Measurements from ENCODE around the gene LDHD. TPM values are rescaled to one million over a fixed set of nuclear protein-coding genes. Genes with fewer than 3 reads are reported as not detected.
"Not testable (repeated sequence)": the region's sequence is repeated elsewhere in the genome, so short reads cannot be mapped to it uniquely, and the experiment has no call there.

The LDHD gene
- polyA plus RNA-seq, 1 donor (not counting 4 experiments of a cell fraction or from before 2014, with no cell fraction given): 0.34 TPM

DNA sequence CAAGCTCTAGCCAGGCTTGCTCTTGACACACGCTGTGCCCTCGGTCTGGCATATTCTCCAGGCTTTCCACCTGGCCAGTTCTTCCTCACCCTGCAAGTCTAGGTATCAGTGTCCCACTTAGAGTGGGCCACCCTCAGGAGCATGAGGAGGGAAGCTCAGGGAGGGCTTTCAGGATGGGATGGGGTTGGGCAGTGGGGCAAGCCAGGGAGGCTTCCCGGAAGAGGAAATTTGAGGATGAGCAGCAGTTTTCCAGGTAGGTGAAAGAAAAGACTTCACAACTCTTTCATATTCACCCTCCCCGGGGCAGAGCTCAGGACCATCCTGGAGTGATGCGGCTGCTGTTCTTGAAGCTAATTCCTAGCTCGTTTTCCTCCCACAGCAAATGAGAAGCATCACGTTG lies 14.5 kb upstream of the LDHD start:
- Histone ChIP-seq H3K9me3 (ENCODE audit: control insufficient read depth, low read depth, low read length) (no peaks in the 10 kb centered on the region), H3K4me3 (ENCODE audit: control insufficient read depth in 2 of 3, extremely low read depth in 1 of 3, insufficient read depth in 2 of 3, low read depth in 1 of 3, low read length in 3 of 3) (no peak overlapping the region), H3K9me1 (ENCODE audit: control insufficient read depth, extremely low read depth, insufficient read depth, low read length) (no peaks in the 10 kb centered on the region), H4K20me1 (ENCODE audit: control insufficient read depth, extremely low read depth, insufficient read depth, low read length) (no peaks in the 10 kb centered on the region), H2AFZ (ENCODE audit: control insufficient read depth, low read length) (no peak overlapping the region), H3K27me3 (ENCODE audit: control insufficient read depth, extremely low read depth, insufficient read depth, low read length) (no peaks in the 10 kb centered on the region), H3K9ac (ENCODE audit: control insufficient read depth, extremely low read depth, insufficient read depth, low read length) (no peak overlapping the region), H3K4me2 (ENCODE audit: control insufficient read depth, extremely low read depth, insufficient read depth, low read depth, low read length) (no peak overlapping the region), H3K36me3 (ENCODE audit: control insufficient read depth in 2 of 2, extremely low read depth in 1 of 2, insufficient read depth in 2 of 2, low read length in 2 of 2) (no peaks in the 10 kb centered on the region), H3K4me1 (ENCODE audit: control insufficient read depth, extremely low read depth, insufficient read depth, low read length) (no peaks in the 10 kb centered on the region), H3K79me2 (ENCODE audit: control insufficient read depth, insufficient read depth, low read length) (no peaks in the 10 kb centered on the region), H3K27ac (ENCODE audit: control insufficient read depth, insufficient read depth, low read length) (no peak overlapping the region)
- dilution Hi-C loops (cut with MboI; ENCODE audit: extremely low pct_ligation_motif_present, low sequenced_read_pairs): no loop called here
- FAIRE-seq (no peak), DNase-seq (ENCODE audit: low read depth, low spot score) (no peak)
- TF ChIP-seq, protein P1, sequence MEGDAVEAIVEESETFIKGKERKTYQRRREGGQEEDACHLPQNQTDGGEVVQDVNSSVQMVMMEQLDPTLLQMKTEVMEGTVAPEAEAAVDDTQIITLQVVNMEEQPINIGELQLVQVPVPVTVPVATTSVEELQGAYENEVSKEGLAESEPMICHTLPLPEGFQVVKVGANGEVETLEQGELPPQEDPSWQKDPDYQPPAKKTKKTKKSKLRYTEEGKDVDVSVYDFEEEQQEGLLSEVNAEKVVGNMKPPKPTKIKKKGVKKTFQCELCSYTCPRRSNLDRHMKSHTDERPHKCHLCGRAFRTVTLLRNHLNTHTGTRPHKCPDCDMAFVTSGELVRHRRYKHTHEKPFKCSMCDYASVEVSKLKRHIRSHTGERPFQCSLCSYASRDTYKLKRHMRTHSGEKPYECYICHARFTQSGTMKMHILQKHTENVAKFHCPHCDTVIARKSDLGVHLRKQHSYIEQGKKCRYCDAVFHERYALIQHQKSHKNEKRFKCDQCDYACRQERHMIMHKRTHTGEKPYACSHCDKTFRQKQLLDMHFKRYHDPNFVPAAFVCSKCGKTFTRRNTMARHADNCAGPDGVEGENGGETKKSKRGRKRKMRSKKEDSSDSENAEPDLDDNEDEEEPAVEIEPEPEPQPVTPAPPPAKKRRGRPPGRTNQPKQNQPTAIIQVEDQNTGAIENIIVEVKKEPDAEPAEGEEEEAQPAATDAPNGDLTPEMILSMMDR (optimal IDR thresholded peaks at IDR 0.05 in 1 of 3, IDR thresholded peaks at IDR 0.05 in 1 of 3, conservative IDR thresholded peaks at IDR 0.05 in 1 of 3; ENCODE audit: extremely low read depth in 1 of 3, insufficient read depth in 2 of 3, low read length in 3 of 3): no peak
- no peak for TF ChIP-seq EZH2 (IDR thresholded peaks at IDR 0.05; ENCODE audit: low read length)

DNA sequence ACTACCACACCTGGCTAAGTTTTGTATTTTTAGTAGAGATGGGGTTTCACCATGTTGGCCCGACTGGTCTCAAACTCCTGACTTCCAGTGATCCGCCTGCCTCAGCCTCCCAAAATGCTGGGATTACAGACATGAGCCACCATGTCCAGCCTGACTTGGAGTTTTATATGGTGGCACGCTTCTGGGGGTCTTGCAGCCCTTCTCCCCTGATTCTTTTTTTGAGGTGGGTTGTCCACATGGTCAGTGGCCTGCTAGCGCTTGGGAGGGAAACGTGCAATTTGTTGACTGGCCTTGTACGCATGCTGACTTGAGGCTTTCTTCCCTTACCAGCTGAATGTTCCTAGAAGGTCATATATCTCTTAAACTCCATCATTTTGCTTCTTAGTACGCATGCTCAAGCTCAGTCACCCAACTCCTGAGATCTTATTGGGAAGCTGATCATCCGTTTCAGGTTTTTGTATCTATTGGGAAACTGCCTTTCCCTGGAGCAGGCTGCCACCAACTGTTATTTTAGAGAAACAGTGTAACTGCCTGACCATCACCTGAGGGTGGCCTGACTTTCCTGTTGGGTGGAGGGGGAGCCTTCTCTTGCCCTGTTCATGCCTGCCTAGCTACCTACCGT lies 13.7 kb upstream of the LDHD start:
- Histone ChIP-seq H3K4me3 (ENCODE audit: control insufficient read depth in 2 of 3, extremely low read depth in 1 of 3, insufficient read depth in 2 of 3, low read depth in 1 of 3, low read length in 3 of 3) (no peak overlapping the region), H2AFZ (ENCODE audit: control insufficient read depth, low read length) (no peak overlapping the region), H3K4me2 (ENCODE audit: control insufficient read depth, extremely low read depth, insufficient read depth, low read depth, low read length) (no peak overlapping the region), H3K9ac (ENCODE audit: control insufficient read depth, extremely low read depth, insufficient read depth, low read length) (no peak overlapping the region), H3K27me3 (ENCODE audit: control insufficient read depth, extremely low read depth, insufficient read depth, low read length) (no peaks in the 10 kb centered on the region), H3K79me2 (ENCODE audit: control insufficient read depth, insufficient read depth, low read length) (no peaks in the 10 kb centered on the region), H3K36me3 (ENCODE audit: control insufficient read depth in 2 of 2, extremely low read depth in 1 of 2, insufficient read depth in 2 of 2, low read length in 2 of 2) (no peaks in the 10 kb centered on the region), H3K4me1 (ENCODE audit: control insufficient read depth, extremely low read depth, insufficient read depth, low read length) (no peaks in the 10 kb centered on the region), H3K27ac (ENCODE audit: control insufficient read depth, insufficient read depth, low read length) (no peak overlapping the region), H3K9me1 (ENCODE audit: control insufficient read depth, extremely low read depth, insufficient read depth, low read length) (no peaks in the 10 kb centered on the region), H3K9me3 (ENCODE audit: control insufficient read depth, low read depth, low read length) (no peaks in the 10 kb centered on the region), H4K20me1 (ENCODE audit: control insufficient read depth, extremely low read depth, insufficient read depth, low read length) (no peaks in the 10 kb centered on the region)
- FAIRE-seq (no peak), DNase-seq (ENCODE audit: low read depth, low spot score) (no peak)
- dilution Hi-C loops (cut with MboI; ENCODE audit: extremely low pct_ligation_motif_present, low sequenced_read_pairs): no loop called here
- no peak for TF ChIP-seq EZH2 (IDR thresholded peaks at IDR 0.05; ENCODE audit: low read length)
- TF ChIP-seq, protein P1 (optimal IDR thresholded peaks at IDR 0.05 in 1 of 3, IDR thresholded peaks at IDR 0.05 in 1 of 3, conservative IDR thresholded peaks at IDR 0.05 in 1 of 3; ENCODE audit: extremely low read depth in 1 of 3, insufficient read depth in 2 of 3, low read length in 3 of 3): peak in 1 of 3 experiments; percentile 41

DNA sequence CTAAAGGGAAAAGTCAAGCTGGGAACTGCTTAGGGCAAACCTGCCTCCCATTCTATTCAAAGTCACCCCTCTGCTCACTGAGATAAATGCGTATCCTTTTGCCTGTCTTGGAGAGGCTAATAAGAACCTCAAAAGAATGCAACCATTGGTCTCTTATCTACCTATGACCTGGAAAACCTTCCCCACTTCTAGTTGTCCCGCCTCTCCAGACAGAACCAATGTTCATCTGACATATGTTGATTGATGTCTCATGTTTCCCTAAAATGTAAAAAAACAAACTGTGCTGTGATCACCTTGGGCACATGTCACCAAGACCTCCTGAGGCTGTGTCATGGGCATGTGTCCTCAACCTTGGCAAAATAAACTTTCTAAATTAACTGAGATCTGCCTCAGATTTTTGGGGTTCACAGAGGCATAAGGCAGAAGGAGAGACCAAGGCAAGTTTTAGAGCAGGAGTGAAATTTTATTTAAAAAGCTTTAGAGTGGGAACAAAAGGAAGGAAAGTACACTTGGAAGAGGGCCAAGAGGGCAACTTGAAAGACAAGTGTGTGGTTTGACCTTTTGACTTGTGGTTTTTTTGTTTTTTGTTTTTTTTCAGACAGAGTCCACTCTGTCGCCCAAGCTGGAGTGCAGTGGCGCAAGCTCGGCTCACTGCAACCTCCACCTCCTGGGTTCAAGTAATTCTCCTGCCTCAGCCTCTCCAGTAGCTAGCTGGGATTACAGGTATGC lies 13.0 kb upstream of the LDHD start:
- H3K79me2 ChIP-seq (ENCODE audit: control insufficient read depth, insufficient read depth, low read length); FAIRE-seq; H3K27me3 ChIP-seq (ENCODE audit: control insufficient read depth, extremely low read depth, insufficient read depth, low read length); H3K27ac ChIP-seq (ENCODE audit: control insufficient read depth, insufficient read depth, low read length); H3K9me3 ChIP-seq (ENCODE audit: control insufficient read depth, low read depth, low read length); DNase-seq (ENCODE audit: low read depth, low spot score); H3K36me3 ChIP-seq (ENCODE audit: control insufficient read depth in 2 of 2, extremely low read depth in 1 of 2, insufficient read depth in 2 of 2, low read length in 2 of 2); H3K4me1 ChIP-seq (ENCODE audit: control insufficient read depth, extremely low read depth, insufficient read depth, low read length); H3K4me2 ChIP-seq (ENCODE audit: control insufficient read depth, extremely low read depth, insufficient read depth, low read depth, low read length); H4K20me1 ChIP-seq (ENCODE audit: control insufficient read depth, extremely low read depth, insufficient read depth, low read length); H3K9ac ChIP-seq (ENCODE audit: control insufficient read depth, extremely low read depth, insufficient read depth, low read length); H3K4me3 ChIP-seq (ENCODE audit: control insufficient read depth in 2 of 3, extremely low read depth in 1 of 3, insufficient read depth in 2 of 3, low read depth in 1 of 3, low read length in 3 of 3); H2AFZ ChIP-seq (ENCODE audit: control insufficient read depth, low read length); dilution Hi-C loops (cut with MboI; ENCODE audit: extremely low pct_ligation_motif_present, low sequenced_read_pairs); H3K9me1 ChIP-seq (ENCODE audit: control insufficient read depth, extremely low read depth, insufficient read depth, low read length): not testable (repeated sequence)

Data from keratinocyte (primary cell).